ENCODE data around the gene TEX261.

Gene TEX261

DNA sequence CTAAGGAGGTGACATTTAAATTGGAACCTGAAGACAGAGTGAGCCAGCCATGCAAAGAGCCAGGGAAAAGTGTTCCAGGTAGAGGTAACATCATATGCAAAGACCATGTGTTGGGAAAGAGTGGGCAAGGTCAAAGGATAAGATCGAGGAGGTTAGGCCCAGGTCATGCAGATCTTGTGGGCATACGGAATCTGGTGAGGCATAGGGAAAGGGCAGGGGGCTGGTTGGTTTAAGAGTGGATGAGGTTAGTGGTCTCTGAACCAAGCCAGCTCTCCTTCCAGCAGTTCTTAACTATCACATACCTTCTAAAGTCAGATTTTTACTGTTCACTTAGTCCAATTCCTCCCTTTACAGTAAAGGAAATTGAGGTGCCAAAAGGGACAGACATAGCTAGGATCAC, 13.3 kb downstream of the TEX261 start:
- H3K36me3 ChIP-seq (ENCODE audit: control insufficient read depth, insufficient read depth, low read length), result peaks cover 3% of the 10 kb centered on the region
- H3K4me3 ChIP-seq (replicated peaks; ENCODE audit: low read depth, low read length), result no peak overlapping the region
- no peaks in the 10 kb centered on the region for H3K27me3 ChIP-seq (replicated peaks; ENCODE audit: control insufficient read depth, insufficient read depth, low read length)
- TF ChIP-seq, protein P1, sequence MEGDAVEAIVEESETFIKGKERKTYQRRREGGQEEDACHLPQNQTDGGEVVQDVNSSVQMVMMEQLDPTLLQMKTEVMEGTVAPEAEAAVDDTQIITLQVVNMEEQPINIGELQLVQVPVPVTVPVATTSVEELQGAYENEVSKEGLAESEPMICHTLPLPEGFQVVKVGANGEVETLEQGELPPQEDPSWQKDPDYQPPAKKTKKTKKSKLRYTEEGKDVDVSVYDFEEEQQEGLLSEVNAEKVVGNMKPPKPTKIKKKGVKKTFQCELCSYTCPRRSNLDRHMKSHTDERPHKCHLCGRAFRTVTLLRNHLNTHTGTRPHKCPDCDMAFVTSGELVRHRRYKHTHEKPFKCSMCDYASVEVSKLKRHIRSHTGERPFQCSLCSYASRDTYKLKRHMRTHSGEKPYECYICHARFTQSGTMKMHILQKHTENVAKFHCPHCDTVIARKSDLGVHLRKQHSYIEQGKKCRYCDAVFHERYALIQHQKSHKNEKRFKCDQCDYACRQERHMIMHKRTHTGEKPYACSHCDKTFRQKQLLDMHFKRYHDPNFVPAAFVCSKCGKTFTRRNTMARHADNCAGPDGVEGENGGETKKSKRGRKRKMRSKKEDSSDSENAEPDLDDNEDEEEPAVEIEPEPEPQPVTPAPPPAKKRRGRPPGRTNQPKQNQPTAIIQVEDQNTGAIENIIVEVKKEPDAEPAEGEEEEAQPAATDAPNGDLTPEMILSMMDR (IDR thresholded peaks at IDR 0.05; ENCODE audit: insufficient read depth, low read length, poor library complexity, severe bottlenecking), result no peak
- DNase-seq (ENCODE audit: extremely low read depth, insufficient read length), result no peak

DNA sequence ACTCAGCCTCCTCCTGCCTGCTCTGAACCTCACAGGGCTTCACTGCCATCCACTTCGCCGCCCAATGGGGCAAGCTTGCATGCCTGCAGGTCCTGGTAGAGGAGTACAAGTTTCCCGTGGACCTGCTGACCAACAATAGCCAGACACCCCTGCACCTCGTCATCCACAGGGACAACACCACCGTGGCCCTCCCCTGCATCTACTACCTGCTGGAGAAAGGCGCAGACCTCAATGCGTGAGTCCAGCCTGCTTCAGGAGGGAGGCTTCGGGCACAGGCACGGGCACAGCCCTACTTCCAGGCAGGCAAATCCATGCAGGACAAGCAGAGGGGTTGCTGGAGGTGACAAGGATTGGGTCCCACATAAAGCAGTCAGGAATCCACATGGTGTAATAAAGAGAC, 15.0 kb downstream of the TEX261 start:
- Histone ChIP-seq H3K27me3 (replicated peaks; ENCODE audit: control insufficient read depth, insufficient read depth, low read length) (no peaks in the 10 kb centered on the region), H3K4me3 (replicated peaks; ENCODE audit: low read depth, low read length) (no peak overlapping the region), H3K36me3 (ENCODE audit: control insufficient read depth, insufficient read depth, low read length) (no peaks in the 10 kb centered on the region; the same call in 1 of the 2 replicates)
- TF ChIP-seq, protein P1 (IDR thresholded peaks at IDR 0.05; ENCODE audit: insufficient read depth, low read length, poor library complexity, severe bottlenecking), result no peak
- DNase-seq (ENCODE audit: extremely low read depth, insufficient read length), result no peak

DNA sequence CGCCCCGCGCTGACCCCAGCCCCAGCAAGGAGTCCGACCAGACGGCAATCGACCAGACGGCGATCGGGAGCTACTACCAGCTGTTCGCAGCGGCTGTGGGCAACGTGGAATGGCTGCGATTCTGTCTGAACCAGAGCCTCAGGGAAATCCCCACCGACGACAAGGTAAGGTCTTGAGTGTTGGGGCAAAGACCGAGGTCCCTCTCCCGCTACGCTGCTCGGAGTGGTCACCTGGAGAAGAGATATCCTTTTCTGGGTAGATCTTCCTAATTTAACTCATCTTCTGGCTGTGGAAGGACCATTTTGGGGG, 15.5 kb downstream of the TEX261 start:
- Histone ChIP-seq H3K36me3 (ENCODE audit: control insufficient read depth, insufficient read depth, low read length) (no peaks in the 10 kb centered on the region), H3K27me3 (replicated peaks; ENCODE audit: control insufficient read depth, insufficient read depth, low read length) (no peaks in the 10 kb centered on the region), H3K4me3 (replicated peaks; ENCODE audit: low read depth, low read length) (peak overlapping the region; percentile 59)
- DNase-seq (ENCODE audit: extremely low read depth, insufficient read length), result no peak
- TF ChIP-seq, protein P1 (IDR thresholded peaks at IDR 0.05; ENCODE audit: insufficient read depth, low read length, poor library complexity, severe bottlenecking), result no peak

DNA sequence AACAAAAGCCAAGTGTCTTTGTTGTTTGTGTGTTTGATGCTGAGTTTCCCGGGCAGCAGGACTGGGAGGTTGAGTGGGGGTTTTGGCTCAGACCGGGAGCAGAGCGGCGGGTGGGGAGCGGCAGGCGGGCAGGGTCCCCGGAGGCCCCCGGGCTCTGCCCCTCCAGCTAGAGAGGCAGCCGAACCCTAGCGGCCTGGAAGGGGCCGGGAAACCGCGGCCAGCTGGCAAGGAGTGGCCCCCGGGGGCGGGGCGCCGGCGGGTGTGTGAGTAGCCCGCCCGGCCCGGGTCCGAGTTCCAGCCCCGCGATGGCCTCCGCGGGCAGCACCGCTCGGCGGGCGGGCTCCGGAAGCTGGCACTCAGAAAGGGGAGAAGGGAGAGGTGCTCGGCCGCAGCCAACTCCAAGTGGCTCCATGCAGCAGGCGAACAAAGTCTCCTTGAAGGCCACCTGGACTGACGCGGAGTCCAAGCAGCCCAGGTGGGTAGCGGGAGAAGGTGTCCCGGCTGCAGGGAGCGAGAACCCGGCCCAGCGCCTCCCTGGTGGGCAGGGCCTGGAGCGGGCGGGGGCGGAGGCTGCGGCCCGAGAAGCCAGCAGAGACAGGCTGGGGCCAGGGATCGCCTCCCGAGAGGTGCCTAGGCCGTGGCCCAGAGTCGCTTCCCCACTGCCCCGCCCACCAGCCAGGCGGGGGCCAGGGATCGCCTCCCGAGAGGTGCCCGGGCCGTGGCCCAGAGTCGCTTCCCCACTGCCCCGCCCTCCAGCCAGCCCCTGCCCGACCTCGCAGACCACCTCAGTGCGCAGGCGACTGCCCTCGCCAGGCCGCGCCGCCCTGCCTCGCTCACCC, 16.1 kb downstream of the TEX261 start, which contains the start of gene ANKRD53:
TSS of gene ANKRD53 (plus strand) at position 290 of the 839 bp plus-strand sequence. CDS start at position 306, 16 bp downstream.
- peak; percentile 41 for DNase-seq (ENCODE audit: extremely low read depth, insufficient read length)
- Histone ChIP-seq H3K36me3 (ENCODE audit: control insufficient read depth, insufficient read depth, low read length) (no peaks in the 10 kb centered on the region), H3K27me3 (replicated peaks; ENCODE audit: control insufficient read depth, insufficient read depth, low read length) (no peaks in the 10 kb centered on the region), H3K4me3 (replicated peaks; ENCODE audit: low read depth, low read length) (peak within 1 kb of the TSS; percentile 68)
- TF ChIP-seq, protein P1 (IDR thresholded peaks at IDR 0.05; ENCODE audit: insufficient read depth, low read length, poor library complexity, severe bottlenecking), result no peak

DNA sequence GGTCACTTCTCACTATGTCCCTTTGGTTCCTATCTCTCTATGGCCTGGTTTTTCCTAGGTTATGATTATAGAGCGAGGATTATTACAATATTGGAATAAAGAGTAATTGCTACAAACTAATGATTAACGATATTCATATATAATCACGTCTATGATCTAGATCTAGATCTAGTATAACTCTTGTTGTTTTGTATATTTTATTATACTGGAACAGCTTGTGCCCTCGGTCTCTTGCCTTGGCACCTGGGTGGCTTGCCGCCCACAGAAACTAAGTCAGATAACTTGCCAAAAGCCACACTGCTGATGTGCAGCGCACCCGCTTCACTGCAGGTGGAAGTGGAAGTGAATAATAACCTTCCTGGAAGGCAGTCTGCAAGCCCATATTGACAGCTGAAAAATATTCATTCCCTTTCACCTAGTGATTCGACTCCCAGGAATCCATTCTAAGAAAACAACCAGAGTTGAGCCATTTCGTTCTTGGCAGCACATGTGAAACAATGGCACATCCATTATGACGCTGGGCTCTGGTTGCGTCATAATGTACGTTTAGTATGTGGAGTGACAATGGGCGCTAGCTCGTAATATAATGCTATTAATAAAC, 17.0 kb downstream of the TEX261 start:
- Histone ChIP-seq H3K36me3 (ENCODE audit: control insufficient read depth, insufficient read depth, low read length) (no peaks in the 10 kb centered on the region), H3K27me3 (replicated peaks; ENCODE audit: control insufficient read depth, insufficient read depth, low read length) (no peaks in the 10 kb centered on the region), H3K4me3 (replicated peaks; ENCODE audit: low read depth, low read length) (peak overlapping the region; percentile 68)
- DNase-seq (ENCODE audit: extremely low read depth, insufficient read length), result no peak
- TF ChIP-seq, protein P1 (IDR thresholded peaks at IDR 0.05; ENCODE audit: insufficient read depth, low read length, poor library complexity, severe bottlenecking), result no peak
